DMS153 treated with DMSO at 0.1 percent for 48 hours (cell line): ENCODE results near the gene RASSF4.

Source experiments
- DNase-seq: peaks from one replicate; lab custom pipeline; 2025; ENCODE audit not compliant: unreplicated experiment; lab: John Stamatoyannopoulos, UW

RASSF4 gene

DNA sequence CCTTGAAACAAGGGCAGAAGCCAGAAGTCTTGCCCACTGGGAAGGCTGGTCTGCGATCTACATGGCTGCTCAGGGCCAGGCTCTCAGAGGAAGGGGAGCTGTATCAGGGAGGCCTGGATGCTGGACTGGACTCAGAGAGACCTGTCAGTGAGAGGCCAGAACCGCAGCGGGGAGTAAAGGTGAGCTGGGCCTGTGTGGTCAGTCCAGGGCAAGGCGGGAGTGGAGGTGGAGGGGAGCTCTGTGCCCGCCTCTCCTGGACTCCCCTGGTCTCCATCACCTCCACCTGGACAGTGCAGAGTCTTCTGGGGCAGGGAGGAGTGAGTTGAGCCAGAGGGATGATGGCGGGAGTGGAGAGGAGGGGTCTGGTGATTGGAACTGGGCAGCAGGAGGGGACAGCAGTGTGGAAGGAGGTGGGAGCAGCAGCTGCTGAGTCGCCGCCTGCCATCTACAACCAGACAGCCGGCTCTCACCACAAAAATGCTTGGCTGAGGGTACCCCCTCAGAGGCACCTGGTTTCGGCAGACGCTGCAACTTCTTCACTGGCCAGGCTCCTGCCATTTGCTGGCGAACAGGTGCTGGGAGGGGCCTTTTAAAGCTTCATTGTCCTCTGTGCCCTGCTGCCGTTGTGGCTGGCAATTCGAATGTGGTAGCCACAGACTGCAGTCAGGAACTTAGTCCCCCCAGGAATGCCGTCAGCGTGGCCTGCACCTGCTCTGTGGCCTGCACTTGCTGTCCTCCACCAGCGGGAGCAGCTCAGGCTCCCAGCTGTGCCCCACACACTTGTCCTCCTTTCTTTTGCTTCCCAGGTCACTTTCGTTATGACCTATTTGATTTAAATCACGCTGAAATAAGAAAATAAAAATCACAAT is 3.5 kb downstream of the RASSF4 start:
- DNase-seq: no peak

DNA sequence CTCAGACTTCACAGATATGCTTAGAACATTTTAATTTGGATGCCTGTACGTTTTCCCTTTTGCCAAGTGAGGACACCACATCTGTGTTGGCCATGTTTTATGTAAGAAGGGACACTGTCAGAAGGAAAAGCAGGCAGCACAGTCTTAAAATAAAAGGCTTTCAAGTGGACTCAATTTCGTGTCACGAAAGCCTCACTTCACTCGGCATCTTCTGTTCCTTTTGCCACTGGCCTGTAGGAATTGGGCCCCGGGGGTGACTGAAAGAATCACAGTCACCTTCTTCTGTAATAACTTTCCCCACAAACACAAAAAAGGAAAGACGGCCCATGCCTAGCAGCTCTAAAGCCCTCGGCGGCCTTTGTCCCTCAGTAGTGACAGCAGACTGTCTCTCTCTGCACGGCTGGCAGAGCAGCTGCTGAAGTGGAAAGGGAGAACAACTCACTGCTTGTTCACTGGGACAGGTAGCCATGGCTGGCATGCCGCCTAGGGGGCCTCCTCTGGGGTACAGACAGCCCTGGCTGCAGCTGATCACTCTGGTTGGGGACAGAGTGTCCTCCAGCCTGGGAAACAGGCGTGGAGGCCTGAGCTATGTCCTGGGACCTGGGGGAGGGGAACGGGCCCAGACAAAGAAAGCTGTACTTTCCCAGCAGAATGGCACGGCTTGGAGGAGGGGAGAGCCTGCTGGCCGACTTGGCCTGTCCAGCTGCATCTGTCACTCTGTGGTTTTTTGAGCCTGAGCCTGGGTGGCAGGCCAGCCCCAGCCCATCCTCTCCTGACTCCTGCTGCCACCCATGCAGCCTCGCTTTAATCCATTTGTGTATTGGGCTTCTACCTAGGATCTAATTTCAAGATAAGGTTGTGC is 4.4 kb downstream of the RASSF4 start:
- no peak for DNase-seq

DNA sequence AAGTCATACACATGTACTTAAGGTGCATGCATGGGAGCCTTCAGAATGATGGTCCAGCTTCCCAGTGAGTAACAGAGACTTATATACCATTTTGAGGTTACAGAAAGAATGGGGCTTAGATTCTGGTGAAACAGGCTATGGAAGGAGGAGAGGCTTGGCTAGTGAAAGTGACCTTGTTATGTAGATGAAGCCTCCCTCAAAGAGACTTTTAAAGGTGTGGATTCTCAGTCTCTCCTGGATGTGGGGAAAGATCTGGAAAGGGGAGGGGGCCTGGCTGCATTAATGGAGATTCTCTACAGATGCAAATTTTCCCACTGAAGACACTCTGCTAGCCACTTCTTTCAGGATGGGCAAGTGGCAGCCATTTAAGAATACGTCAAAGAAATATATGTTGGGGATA is 5.5 kb downstream of the RASSF4 start:
- no peak for DNase-seq

DNA sequence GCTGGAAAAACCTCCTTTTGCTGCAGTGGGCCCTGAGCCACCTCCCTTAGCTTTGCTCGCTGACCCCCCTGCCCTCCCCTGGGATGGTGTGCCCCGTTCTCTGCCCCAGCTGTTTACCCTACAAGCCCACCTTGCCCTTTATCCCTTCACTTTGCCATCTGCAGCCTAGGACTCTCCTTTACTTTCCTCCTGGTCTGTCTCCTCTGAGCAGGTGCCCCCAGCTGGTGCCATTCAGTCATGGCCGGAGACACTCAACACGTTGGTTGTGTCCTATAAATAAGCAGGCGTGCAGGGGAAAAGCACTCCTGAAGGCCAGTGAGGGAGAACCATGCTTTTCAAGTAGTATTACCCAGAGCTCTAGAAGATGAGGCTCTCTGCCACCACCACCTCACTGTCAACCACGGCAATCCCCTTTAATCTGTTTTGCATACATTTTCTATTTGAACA is 6.1 kb downstream of the RASSF4 start:
- DNase-seq: no peak

DNA sequence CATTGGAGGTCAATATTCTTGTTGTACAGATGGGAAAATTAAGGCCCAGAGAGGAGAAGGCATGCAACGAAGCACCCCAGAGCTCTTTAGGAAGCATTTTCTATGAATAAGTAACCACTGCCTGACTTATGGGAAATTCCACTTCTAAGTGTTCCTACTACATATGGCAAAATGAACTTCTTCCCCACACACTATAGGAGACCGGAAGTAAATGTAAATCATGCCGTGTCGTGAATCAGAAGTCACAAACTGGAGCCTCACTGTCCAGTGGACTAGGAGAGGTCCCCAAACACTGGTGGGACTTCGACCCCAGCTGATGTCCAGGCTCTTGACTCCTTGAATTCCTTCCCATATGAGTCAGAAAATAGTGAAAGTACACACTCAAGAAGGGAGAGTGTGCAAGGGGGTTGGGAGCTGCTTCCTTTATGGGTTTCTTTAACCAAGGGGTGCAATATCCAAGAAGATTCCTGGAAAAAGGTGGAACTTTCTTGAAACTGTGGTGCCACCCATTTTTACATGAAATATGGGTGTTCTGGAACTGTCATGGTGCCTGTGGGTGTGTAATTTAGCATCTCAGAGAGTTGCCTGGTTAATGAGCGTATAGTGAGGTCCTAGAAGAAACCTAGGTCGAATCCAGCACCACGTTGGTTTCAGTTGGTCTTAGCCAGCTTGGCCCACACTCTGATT is 6.7 kb downstream of the RASSF4 start:
- no peak for DNase-seq

DNA sequence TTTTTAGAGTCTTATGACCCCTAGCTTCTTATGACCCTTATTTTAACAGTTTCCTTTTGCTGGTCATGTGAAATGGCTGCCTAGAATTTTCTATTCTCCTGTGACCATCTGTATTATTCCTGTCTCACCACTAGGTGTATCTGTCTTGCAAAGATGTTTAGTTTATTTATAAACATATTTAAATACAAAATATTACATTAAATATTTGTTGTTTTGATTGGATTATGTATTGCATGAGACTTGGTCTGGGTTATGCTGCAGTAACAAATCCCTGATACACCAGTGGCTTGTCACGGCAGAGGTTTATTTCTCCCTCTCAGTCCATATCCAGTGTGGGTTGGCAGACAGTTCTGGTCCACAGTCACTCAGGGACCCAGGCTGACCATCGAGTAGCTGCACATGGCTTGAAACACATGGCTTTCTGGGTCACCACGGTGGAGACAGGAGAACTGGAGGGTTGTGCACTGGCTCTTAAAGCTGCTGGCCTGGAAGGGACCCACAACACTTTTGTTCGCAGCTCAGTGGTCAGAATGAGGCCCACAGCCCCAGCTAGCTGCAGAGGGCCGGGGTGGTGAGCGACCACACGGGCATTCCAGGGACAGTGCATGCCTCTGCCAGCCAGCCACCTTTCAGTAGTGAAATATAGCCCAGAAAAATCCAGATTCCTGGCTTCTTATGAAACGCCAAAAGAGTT is 7.4 kb downstream of the RASSF4 start:
- DNase-seq: no peak

DNA sequence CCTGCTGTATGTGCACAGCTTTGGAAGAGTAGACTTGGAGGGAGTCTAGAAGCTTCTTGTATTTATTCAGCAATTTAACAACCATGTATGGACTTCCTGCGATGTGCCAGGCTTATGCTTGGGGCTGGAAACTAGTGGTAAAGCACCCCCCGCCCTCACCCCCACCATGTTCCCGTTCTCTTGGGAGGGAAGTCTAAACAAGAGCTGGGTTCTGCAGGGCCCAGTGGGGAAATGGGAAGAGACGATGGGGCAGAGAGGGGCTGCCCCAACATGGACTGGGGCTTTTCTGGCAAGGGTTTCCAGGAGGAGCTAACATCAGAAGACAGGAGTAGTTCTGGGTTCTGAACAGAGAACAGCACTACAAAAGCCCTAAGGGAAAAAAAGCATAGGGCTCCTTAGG is 8.0 kb downstream of the RASSF4 start:
- no peak for DNase-seq

DNA sequence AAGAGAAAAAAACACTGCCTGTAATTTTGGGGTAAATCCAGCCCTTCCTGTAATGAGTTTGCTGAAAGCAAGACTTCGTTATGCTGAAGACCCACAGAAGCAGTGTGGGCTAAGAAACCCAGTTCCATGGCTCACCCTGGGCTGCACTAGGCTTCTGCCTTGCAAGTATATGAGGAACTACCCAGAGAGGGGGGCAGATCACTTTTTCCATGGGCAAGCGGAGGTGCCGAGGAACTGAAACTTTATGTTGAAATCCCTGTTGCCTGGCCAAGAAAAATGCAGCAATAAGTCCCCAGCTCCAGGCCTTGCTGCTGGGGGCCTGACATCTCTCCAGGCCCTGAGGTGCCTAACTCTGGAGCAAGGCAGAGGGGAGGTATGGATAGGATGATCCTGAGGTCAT is 8.5 kb downstream of the RASSF4 start:
- no peak for DNase-seq

DNA sequence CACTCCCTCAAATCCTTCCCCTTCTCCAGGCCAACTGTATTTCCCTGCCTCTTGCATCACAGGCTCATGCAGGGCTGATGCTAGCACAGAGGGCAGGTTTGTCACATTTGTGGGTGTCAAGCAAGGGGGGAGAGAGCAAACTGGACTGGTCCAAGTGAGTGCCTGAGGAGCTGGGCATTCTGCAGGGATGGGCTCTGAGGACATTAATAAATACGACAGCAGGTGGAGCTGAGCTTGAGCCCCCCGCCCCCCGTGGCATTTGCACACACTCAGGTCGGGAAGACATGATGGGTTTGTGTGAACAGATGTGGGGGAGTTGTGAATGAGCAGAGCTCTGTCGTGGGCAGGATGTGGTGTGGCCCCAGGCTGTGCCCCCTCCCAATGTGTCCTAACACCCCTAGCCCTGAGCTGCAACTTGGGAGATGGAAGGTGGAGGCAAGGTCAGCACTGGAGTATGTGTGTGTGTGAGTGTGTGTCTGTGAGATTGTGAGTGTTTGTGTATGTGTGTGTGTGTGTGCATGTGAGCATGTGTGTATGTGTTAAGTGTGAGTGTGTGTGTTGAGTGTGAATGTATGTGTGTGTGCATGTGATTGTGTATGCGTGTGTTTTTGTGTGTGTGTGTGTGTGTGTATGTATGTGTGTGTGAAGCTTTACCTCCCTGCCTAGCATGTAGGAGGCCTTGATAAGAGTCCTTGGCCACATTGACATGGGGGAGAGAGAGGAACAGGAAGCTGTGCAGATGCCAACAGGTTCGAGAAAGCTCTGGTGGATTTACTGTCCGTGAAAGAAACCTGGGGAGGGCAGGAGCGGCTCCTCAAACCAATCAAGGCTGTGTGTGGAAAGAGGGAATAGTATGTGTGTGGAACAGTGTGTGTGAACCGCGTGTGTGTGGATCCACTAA is 9.1 kb downstream of the RASSF4 start:
- no peak for DNase-seq

DNA sequence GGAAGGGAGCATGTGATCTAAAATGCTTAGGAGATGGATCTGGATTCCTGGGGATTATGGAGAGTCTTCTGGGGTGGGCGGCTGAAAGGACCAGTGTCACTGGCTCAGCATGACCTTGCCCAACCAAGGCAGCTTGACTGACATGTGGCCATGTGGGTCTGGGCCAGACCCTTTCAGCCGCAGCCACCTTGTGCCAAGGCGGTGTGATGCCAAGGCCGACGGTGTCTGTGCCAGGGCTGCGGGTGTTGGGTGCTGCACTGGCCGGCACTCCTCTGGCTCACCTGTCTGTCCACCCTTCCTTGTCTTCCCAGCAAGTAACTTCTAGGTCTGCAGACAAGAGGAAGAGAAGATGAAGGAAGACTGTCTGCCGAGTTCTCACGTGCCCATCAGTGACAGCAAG is 10.3 kb downstream of the RASSF4 start:
- no peak for DNase-seq

DNA sequence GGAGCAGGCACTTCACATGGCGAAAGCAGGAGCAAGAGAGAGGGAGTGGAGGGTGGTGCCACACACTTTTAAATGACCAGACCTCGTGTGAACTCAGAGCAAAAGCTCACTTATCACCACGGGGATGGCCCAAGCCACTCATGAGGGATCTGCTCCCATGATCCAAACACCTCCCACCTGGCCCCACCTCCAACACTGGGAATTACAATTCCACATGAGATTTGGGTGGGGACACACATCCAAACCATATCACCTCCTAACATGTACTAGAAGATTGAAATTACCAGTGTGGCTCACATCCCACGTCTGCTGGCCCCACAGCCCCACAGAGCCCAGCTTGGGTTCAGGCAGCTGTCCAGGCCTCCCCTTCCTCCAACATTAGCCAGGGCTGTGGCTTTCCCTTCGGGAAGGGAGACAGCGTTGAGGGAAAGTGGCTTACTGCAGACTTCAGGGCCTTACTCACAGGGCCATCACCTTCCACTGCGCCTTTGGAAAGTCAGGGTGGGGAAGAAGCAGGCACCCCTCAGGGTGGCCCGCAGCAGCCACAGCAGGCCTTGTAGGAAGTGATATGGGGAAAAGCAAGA is 11.3 kb downstream of the RASSF4 start:
- no peak for DNase-seq

DNA sequence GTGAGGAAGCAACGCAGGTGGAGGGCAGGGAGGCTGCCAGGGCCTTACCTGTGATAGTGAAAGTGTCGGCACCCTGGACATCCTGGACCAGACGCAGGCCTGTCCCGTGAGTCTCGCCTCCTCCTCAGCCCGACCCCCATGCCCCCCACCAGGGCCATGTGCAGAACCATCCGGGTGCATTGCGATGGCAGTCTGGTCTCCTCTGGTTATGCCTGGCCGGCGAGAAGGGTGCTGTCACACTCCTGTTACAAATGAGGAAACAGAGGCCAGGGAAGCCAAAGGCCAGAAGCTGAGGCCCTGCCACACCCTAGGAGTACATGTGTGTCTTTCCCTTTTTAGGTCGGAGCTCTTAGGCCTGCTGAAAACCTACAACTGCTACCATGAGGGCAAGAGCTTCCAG is 11.8 kb downstream of the RASSF4 start:
- DNase-seq: no peak

DNA sequence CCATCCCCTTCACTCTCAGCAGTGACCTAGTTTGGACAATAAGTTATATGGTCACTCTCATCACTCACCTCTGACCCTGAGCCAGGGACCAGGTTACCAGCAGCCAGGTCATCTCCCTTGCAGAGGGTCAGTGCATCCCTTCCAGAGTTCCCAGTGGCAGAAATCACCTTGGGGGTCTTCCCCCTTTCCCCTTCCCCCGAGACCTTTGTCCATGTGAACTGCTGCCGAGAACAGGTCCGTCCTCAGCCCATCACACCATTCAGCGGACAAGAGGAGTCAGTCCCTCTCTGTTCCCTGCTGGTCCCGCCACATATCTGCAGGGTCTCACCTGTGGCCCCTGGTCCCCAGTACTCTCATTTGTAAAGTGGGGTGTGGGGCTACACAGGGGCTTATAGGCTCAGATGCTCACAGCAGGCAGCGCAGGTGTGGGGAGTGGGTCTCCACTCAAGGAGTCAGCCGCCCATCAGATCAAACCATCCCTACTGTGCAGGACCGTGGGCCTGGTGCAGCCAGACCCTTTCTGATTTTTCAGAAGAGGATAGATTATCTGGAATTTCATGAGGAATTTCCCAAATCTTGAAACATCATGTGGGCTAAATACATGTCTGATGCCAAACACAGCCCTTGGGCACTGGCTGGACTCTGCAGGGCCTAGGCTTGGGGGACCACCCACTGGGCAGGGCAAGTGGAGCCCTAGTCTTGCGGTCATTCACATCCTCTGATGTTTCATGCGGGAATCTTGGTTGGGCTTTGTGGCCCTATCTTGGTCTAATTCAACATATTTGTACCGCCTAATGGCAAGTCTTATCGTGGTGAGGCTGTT is 12.5 kb downstream of the RASSF4 start:
- no peak for DNase-seq

DNA sequence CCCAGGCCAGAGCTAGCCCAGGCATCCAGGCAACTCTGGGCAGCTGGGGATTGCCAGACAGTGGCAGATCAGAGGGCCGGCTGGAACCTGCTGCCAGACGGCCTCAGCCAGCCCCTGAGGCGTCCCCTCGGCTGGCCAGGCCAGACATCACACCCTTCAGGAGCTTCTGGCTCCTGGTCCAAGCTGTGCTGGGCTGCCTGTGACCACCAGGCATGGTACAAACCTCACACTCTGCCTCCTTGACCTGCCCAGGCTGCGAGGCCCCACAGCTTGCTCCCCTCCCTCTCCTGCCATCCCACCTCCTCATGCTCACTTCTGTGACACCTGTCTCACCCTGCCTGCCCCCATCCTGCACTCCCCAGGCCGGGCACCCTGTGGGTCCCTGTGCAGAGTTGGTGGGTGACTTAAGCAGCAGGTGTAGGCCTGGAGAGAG is 13.3 kb downstream of the RASSF4 start:
- no peak for DNase-seq

DNA sequence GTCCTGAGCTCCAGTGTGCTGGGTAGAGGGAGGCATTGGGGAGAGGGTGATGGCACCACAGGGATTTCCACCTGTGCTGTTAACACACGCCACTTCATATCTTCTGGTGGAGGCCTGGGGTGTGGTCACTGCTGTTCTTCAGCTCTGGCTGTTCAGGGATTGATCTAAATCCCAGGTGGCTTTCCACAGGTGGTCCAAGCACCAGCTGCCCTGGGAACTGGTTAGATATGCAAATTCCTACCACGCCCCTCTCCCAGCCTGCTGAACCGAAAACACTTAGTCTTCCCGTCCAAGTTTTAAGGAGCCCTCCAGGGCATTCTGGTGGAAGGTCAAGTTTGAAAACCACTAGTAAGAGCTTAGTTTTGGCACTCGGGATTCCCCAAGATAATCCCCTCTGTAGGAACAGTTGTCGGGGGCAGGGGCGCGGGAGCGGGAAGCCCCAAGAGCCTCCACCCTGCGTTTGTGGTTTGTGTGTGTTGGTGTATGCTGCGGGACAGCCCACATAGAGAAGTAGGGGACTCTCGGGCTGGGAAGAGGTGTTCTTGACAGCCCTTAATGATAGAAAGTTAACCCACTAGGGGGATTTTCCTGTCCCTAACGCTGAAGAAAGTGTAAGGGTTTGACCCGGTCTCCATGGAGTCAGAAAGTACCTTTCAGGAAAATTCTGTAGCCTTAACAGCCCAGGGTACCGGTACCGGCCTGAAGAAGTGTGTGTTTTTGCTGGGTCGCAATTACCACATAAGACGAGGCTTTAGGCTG is 13.9 kb downstream of the RASSF4 start:
- DNase-seq: no peak

DNA sequence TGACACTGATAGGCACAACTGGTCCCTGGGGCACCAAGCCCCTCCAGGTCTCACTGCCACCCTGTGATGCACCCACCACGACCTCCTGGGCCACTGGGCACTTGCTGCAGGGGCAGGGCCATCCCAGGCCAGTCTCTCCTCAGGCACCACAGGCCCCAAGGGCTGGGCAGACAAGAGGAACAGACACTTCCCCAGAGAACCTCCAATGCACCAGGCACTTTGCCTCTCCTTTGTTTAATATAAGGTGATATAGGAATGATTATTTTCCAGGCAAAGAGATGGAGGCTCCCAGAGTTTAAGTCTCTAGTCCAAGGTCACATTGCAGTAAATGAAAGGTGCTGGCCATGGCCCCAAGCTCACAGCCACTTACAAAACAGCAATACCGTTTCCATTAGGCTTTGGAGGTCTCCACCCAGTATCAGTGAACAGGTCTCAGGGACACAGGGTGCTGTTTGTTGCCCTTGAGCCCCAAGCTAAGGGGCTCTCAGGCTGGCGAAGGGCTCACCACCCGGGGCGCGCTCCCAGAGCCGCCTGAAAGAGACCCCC is 14.6 kb downstream of the RASSF4 start:
- DNase-seq: no peak

DNA sequence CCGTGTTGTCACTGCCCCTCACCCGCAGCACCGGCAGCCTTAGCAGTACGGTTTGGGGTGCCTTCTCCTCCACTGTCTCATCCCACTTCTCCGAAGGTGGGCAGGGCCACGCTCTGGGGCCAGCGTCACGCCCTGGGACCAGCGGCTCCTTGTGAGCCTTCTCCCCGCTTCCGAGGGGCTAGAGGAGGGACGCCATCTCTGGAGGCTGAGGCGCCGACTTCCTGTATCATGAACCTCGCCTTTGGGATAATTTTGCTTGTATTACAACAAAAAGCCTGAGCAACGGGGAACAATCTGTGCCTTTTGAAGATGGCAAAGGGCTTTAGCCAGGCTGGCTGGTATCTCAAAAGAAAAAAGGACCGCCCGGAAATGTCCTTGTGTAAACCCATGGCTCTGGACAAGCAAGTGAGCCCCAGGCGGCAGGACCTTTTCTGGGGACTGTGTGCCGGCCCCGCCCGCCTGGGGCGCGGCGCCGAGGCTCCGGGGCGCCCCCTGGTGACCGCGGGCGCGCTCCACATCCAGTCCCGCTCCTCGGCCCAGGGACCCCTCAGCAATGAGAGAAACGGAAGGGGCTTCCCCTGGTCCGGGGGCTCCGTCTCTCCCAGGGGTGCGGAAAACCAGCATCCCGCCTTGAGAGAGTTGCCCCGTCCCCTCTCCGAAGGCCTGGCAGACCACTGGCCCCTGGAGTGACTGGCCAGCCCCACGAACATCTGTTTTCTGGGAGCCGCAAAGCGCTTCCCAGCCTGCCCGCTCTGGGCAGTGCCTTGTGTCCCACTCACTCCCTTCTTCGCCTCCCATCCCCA is 15.2 kb downstream of the RASSF4 start:
- DNase-seq: peak; percentile 54
